HepG2 (cell line): ENCODE results near the gene RPTOR. TPM values are rescaled to one million over a fixed set of nuclear protein-coding genes. Genes with fewer than 3 reads are reported as not detected.

Source experiments
- ATAC-seq: fragments of 200-7000 bp; cut with Tn5 transposase; 3 replicates; pipeline ENCODE4 v1.9.1; 2020; ENCODE audit warnings: mild to moderate bottlenecking, moderate library complexity
- BruUV-seq: library from RNA; stranded (reverse); fragments of 400-500 nt; replicated peaks from 2 replicates; lab custom pipeline; 2021; lab: Mats Ljungman, UMichigan
- CTCF ChIA-PET: fragments of 300-600 bp; formaldehyde crosslinking; extraction: SDS; loops from one replicate; lab custom pipeline; 2021; ENCODE audit warnings: low total read pairs, inconsistent platforms, low intra/inter-chr PET ratio; lab: Yijun Ruan, JAX
- POLR2A ChIA-PET: fragments of 350-600 bp; sonication (Branson Sonifier 250); formaldehyde crosslinking; loops from one replicate; lab custom pipeline; 2020; ENCODE audit warnings: antibody characterized with exemption, inconsistent platforms; lab: Yijun Ruan, JAX
- DNase-seq: peaks from one replicate; pipeline ENCODE4 v3.0.0-alpha.2; 2015; ENCODE audit warnings: low spot score
- FAIRE-seq: peaks from 3 replicates; lab custom pipeline; 2011; peaks lifted over from hg19 to GRCh38; lab: Jason Lieb, UNC
- H2AFZ ChIP-seq: one replicate; pipeline ENCODE4 v1.6.1; 2011; ENCODE audit warnings: low read length, inconsistent platforms
- H3K27ac ChIP-seq: fragments of 300-600 bp; 3 replicates; pipeline ENCODE4 v1.8.0; 2011; ENCODE audit warnings: mixed run types, mild to moderate bottlenecking, mixed read lengths, low read length, inconsistent platforms; ENCODE audit not compliant: insufficient read depth; ENCODE audit errors: extremely low read length
- H3K27me3 ChIP-seq, 2 experiments: fragments of 200-600 bp in 1 of 2; 2 replicates in 1 of 2; 3 replicates in 1 of 2; pipeline versions ENCODE4 v1.6.0 to v1.8.0; 2011; ENCODE audit warnings: low read length in 2 of 2, mild to moderate bottlenecking in 2 of 2, moderate library complexity in 2 of 2, inconsistent platforms in 1 of 2; ENCODE audit not compliant: insufficient read depth in 2 of 2, control insufficient read depth in 1 of 2
- H3K36me3 ChIP-seq, 2 experiments: fragments of 200-600 bp in 1 of 2; replicated peaks in 1 of 2; 2 replicates in 1 of 2; 3 replicates in 1 of 2; pipeline versions ENCODE4 v1.5.1 to v1.8.0; 2011; ENCODE audit warnings: low read length in 2 of 2, inconsistent platforms in 1 of 2; ENCODE audit not compliant: insufficient read depth in 2 of 2, control insufficient read depth in 1 of 2
- H3K4me1 ChIP-seq: 2 replicates; pipeline ENCODE4 v1.5.1; 2012; ENCODE audit warnings: low read length, inconsistent platforms; ENCODE audit not compliant: insufficient read depth
- H3K4me2 ChIP-seq: 2 replicates; pipeline ENCODE4 v1.6.0; 2011; ENCODE audit warnings: low read depth, low read length, inconsistent platforms
- H3K4me3 ChIP-seq, 3 experiments: fragments of 200-600 bp in 1 of 3; sonication (generic), shearing (Covaris generic) in 1 of 3; replicated peaks in 1 of 3; 2 replicates each; pipeline ENCODE4 v1.5.1; 2011 to 2016; ENCODE audit warnings: low read length in 3 of 3, inconsistent platforms in 2 of 3, low read depth in 2 of 3, mild to moderate bottlenecking in 2 of 3, control low read depth in 1 of 3, mixed read lengths in 1 of 3; ENCODE audit not compliant: insufficient read depth in 1 of 3
- H3K79me2 ChIP-seq: one replicate; pipeline ENCODE4 v1.6.1; 2011; ENCODE audit warnings: low read length, inconsistent platforms; ENCODE audit not compliant: insufficient read depth
- H3K9ac ChIP-seq: 2 replicates; pipeline ENCODE4 v1.6.0; 2011; ENCODE audit warnings: mild to moderate bottlenecking, low read depth, low read length, inconsistent platforms; ENCODE audit not compliant: insufficient read depth
- H3K9me3 ChIP-seq: 2 replicates; pipeline ENCODE4 v1.5.1; 2012; ENCODE audit warnings: mild to moderate bottlenecking, low read length
- H4K20me1 ChIP-seq: 2 replicates; pipeline ENCODE4 v1.6.0; 2011; ENCODE audit warnings: inconsistent platforms, mild to moderate bottlenecking, low read length, moderate library complexity; ENCODE audit not compliant: insufficient read depth
- AGO2 ChIP-seq: fragments of 200-400 bp; formaldehyde crosslinking; optimal IDR thresholded peaks from 2 replicates; pipeline ENCODE3; 2017; ENCODE audit warnings: mild to moderate bottlenecking, low read depth, low read length, moderate library complexity
- ATF7 ChIP-seq, 2 experiments: fragments of 450-650 bp in 1 of 2; sonication (generic) in 1 of 2; formaldehyde crosslinking in 1 of 2; IDR thresholded peaks; 2 replicates each; pipeline versions ENCODE4 v1.4.0 to v1.6.1; 2016 to 2020; ENCODE audit warnings: antibody characterized with exemption in 1 of 2, mild to moderate bottlenecking in 1 of 2, missing genetic modification reagents in 1 of 2
- BORCS8-MEF2B ChIP-seq: sonication (generic); formaldehyde crosslinking; IDR thresholded peaks from 2 replicates; pipeline ENCODE4 v1.8.0; 2022; ENCODE audit warnings: mild to moderate bottlenecking, missing genetic modification reagents
- GPBP1L1 ChIP-seq: sonication (generic); formaldehyde crosslinking; IDR thresholded peaks from 2 replicates; pipeline ENCODE4 v1.5.0; 2020; ENCODE audit warnings: mild to moderate bottlenecking, missing genetic modification reagents
- HNRNPLL ChIP-seq: fragments of 200-400 bp; formaldehyde crosslinking; IDR thresholded peaks from 2 replicates; pipeline ENCODE4 v1.6.1; 2017; ENCODE audit warnings: mild to moderate bottlenecking, low read depth, low read length; ENCODE audit not compliant: poor library complexity, severe bottlenecking
- KDM4B ChIP-seq: sonication (generic); formaldehyde crosslinking; IDR thresholded peaks from 2 replicates; pipeline ENCODE4 v1.4.0; 2020; ENCODE audit warnings: missing genetic modification reagents
- KLF16 ChIP-seq, 2 experiments: sonication (generic) in 1 of 2; formaldehyde crosslinking in 1 of 2; IDR thresholded peaks; 2 replicates each; pipeline versions ENCODE4 v1.6.1 to v1.8.0; 2016 to 2023; ENCODE audit warnings: missing genetic modification reagents in 2 of 2, missing compliant biosample characterization in 1 of 2
- KMT2B ChIP-seq: IDR thresholded peaks from 2 replicates; pipeline ENCODE4 v1.6.1; 2016; ENCODE audit warnings: missing genetic modification reagents, missing compliant biosample characterization
- LBX2 ChIP-seq: sonication (generic); formaldehyde crosslinking; IDR thresholded peaks from 2 replicates; pipeline ENCODE4 v1.5.0; 2020; ENCODE audit warnings: missing genetic modification reagents, mild to moderate bottlenecking, borderline replicate concordance
- NFE2L2 ChIP-seq: fragments of 150-350 bp; IDR thresholded peaks from 2 replicates; pipeline ENCODE4 v1.6.1; 2014; ENCODE audit warnings: low read length
- PHF8 ChIP-seq: sonication (generic); formaldehyde crosslinking; IDR thresholded peaks from 2 replicates; pipeline ENCODE4 v1.5.0; 2020; ENCODE audit warnings: missing genetic modification reagents
- RAD51 ChIP-seq: fragments of 450-650 bp; IDR thresholded peaks from 2 replicates; pipeline ENCODE4 v1.6.1; 2016; ENCODE audit warnings: borderline replicate concordance
- STAT5B ChIP-seq: sonication (generic); formaldehyde crosslinking; IDR thresholded peaks from 2 replicates; pipeline ENCODE4 v1.4.0; 2020; ENCODE audit warnings: missing genetic modification reagents
- XBP1 ChIP-seq: sonication (generic); formaldehyde crosslinking; IDR thresholded peaks from 2 replicates; pipeline ENCODE4 v1.5.0; 2020; ENCODE audit warnings: missing genetic modification reagents
- ZFP37 ChIP-seq: sonication (generic); formaldehyde crosslinking; IDR thresholded peaks from 2 replicates; pipeline ENCODE4 v1.4.0; 2020; ENCODE audit warnings: missing genetic modification reagents, borderline replicate concordance
- ZKSCAN5 ChIP-seq: sonication (generic); formaldehyde crosslinking; IDR thresholded peaks from 2 replicates; pipeline ENCODE4 v1.5.1; 2020; ENCODE audit warnings: mild to moderate bottlenecking, missing genetic modification reagents
- ZNF607 ChIP-seq: sonication (generic); formaldehyde crosslinking; IDR thresholded peaks from 2 replicates; pipeline ENCODE4 v1.5.1; 2020; ENCODE audit warnings: missing genetic modification reagents, mild to moderate bottlenecking, borderline replicate concordance
- ZNF790 ChIP-seq: sonication (generic); formaldehyde crosslinking; IDR thresholded peaks from 2 replicates; pipeline ENCODE4 v1.8.0; 2022; ENCODE audit warnings: missing genetic modification reagents, mild to moderate bottlenecking, borderline replicate concordance
- WGBS: methylation state at CpG from one replicate; pipeline ENCODE4 v1.1.6; 2017; ENCODE audit warnings: low lambda C conversion rate; 5-methylcytosine and 5-hydroxymethylcytosine counted together
- in situ Hi-C: cut with HindIII; loops from 2 replicates; pipeline ENCODE4 v1.10.0; 2017; ENCODE audit warnings: low pct_unique_long_range_greater_than_20kb; ENCODE audit not compliant: extremely low pct_ligation_motif_present
- intact Hi-C: fragments of 100-400 bp; cut with micrococcal nuclease; formaldehyde crosslinking; loops from one replicate; pipeline ENCODE4 v1.10.0; 2022; ENCODE audit not compliant: unreplicated experiment
- polyA plus RNA-seq, 8 experiments: library from polyadenylated mRNA; depleted of rRNA in 3 of 8; stranded (reverse) in 7 of 8; unstranded in 1 of 8; fragments of >200 nt; fragmentation: Illumina TruSeq in 4 of 8; extraction: Trizol in 4 of 8; gene quantifications; 2 replicates each; pipeline versions ENCODE4 v1.2.1 to v1.2.3, GENCODE V29; 2011 to 2016; ENCODE audit warnings: low read depth in 4 of 8, missing spikeins in 1 of 8, mixed read lengths in 1 of 8; ENCODE audit not compliant: insufficient read depth in 1 of 8
- total RNA-seq, 5 experiments: library from RNA; depleted of rRNA; stranded (reverse); fragments of >200 nt; fragmentation: Illumina TruSeq; extraction: Trizol; gene quantifications; 2 replicates each; pipeline ENCODE4 v1.2.3, GENCODE V29; 2016; ENCODE audit warnings: low read depth in 1 of 5
- TF ChIP-seq, protein P1 (sequence below): fragments of 450-650 bp; IDR thresholded peaks from 2 replicates; pipeline ENCODE4 v1.6.1; 2017
- TF ChIP-seq, protein P2 (sequence below): IDR thresholded peaks from 2 replicates; pipeline ENCODE4 v1.6.1; 2016; ENCODE audit warnings: missing biosample characterization, missing genetic modification reagents, low read depth

Gene RPTOR
- total and polyA plus RNA-seq, 2 of the 13 experiments (the other 11 are each of a cell fraction or from before 2014, with no cell fraction given) = 6.6 to 25.3 TPM

DNA sequence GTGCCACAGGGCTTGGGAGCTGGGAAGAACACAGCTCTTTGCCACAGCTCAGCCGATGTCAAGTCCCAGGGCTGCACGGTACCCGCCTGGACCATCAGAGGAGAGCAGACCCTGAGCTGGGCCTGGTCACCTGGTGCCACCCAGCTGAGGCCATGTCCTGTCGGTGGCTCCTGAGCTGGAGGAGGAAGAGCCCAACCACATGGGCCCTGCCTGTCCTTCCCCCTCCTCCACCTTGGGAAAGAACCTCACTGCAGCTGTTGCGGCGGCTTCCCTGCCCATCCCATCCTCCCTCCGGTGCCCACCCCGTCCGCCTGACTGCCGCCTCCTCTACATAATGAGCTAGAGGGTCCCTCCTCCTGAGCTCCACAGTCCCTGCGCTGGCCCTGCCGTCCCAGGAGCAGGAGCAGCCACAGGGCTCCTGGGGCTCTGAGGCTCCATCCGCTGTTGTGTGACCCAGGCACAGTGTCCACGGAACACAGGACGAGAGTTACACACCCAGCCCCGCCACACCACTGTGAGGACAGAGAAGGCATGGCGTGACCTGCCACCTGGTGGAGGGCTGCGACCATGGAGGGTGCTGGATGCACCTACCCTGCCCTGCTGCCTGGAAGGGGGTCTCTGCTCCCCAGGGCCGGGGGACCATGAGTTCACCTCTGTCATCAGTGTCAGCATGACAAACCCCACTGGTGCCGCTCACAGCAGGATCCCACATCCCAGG, 425.6 kb downstream of the RPTOR start:
- ATAC-seq (peak; percentile 73), FAIRE-seq (no peak), DNase-seq (no peak)
- Histone ChIP-seq H3K36me3 (no peaks in the 10 kb centered on the region; a peak in 1 of 5 replicates), H3K27me3 (peaks cover 6 to 32% of the 10 kb centered on the region in 2 experiments; a peak in 4 of 5 replicates), H2AFZ (no peak overlapping the region), H3K9ac (peak overlapping the region; percentile 31; the same call in 1 of the 2 replicates), H3K4me2 (peak overlapping the region; percentile 73), H3K9me3 (no peaks in the 10 kb centered on the region), H3K27ac (no peak overlapping the region), H3K79me2 (no peaks in the 10 kb centered on the region), H3K4me3 (peak overlapping the region in 2 of 3 experiments; percentile 37 to 54; a peak in 3 of 6 replicates), H3K4me1 (peaks cover 38% of the 10 kb centered on the region), H4K20me1 (no peaks in the 10 kb centered on the region)
- 54% methylated on average over 18 of the region's 20 CpGs for WGBS
- CTCF ChIA-PET = no interaction called here
- in situ Hi-C loops = no loop called here
- POLR2A ChIA-PET = interaction anchor here (0.6 to 0.8 kb wide), 2 partner anchors 9 to 50 kb away, joined by 3 read pairs; no protein-coding TSS in a partner anchor
- BruUV-seq = no TSS peak
- intact Hi-C loops = no loop called here
- no peak for TF ChIP-seq GPBP1L1 (CRISPR knock-in tag)
- TF ChIP-seq KLF16 (CRISPR knock-in tag; IDR thresholded peaks at IDR 0.05) = no peak
- no peak for TF ChIP-seq ZNF607 (CRISPR knock-in tag)
- no peak for TF ChIP-seq XBP1 (CRISPR knock-in tag)
- TF ChIP-seq LBX2 (CRISPR knock-in tag) = 0 out of 2 replicates have a peak, but pooled peaks have one; percentile 51
- no peak for TF ChIP-seq NFE2L2
- TF ChIP-seq KMT2B = 0 out of 2 replicates have a peak, but pooled peaks have one; percentile 22
- TF ChIP-seq ATF7 (IDR thresholded peaks at IDR 0.05) = no peak
- TF ChIP-seq ATF7 (CRISPR knock-in tag; IDR thresholded peaks at IDR 0.05) = peak; percentile 52; the same call in 1 of the 2 replicates
- no peak for TF ChIP-seq PHF8 (CRISPR knock-in tag)
- no peak for TF ChIP-seq RAD51
- TF ChIP-seq, protein P1, sequence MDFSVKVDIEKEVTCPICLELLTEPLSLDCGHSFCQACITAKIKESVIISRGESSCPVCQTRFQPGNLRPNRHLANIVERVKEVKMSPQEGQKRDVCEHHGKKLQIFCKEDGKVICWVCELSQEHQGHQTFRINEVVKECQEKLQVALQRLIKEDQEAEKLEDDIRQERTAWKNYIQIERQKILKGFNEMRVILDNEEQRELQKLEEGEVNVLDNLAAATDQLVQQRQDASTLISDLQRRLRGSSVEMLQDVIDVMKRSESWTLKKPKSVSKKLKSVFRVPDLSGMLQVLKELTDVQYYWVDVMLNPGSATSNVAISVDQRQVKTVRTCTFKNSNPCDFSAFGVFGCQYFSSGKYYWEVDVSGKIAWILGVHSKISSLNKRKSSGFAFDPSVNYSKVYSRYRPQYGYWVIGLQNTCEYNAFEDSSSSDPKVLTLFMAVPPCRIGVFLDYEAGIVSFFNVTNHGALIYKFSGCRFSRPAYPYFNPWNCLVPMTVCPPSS = no peak
- TF ChIP-seq STAT5B (CRISPR knock-in tag) = no peak
- peak; percentile 56 for TF ChIP-seq AGO2
- no peak for TF ChIP-seq ZKSCAN5 (CRISPR knock-in tag)
- TF ChIP-seq BORCS8-MEF2B (CRISPR knock-in tag) = peak; percentile 42; the same call in 1 of the 2 replicates
- no peak for TF ChIP-seq KDM4B
- no peak for TF ChIP-seq ZNF790 (CRISPR knock-in tag)
- TF ChIP-seq HNRNPLL = peak; percentile 28
- TF ChIP-seq, protein P2, sequence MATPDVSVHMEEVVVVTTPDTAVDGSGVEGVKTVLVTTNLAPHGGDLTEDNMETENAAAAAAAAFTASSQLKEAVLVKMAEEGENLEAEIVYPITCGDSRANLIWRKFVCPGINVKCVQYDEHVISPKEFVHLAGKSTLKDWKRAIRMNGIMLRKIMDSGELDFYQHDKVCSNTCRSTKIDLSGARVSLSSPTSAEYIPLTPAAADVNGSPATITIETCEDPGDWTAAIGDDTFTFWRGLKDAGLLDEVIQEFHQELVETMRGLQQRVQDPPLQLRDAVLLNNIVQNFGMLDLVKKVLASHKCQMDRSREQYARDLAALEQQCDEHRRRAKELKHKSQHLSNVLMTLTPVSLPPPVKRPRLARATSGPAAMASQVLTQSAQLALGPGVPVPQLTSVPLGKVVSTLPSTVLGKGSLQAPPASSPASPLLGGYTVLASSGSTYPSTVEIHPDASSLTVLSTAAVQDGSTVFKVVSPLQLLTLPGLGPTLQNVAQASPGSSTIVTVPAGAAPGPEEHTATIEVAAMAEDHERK (CRISPR knock-in tag) = no peak
- TF ChIP-seq ZFP37 = no peak
